ENCODE results near the gene TMCC3. TPM values are rescaled to one million over a fixed set of nuclear protein-coding genes. Genes with fewer than 3 reads are reported as not detected.

The TMCC3 gene
- total RNA-seq, 1 experiment from 2014 or later = 1.9 TPM

DNA sequence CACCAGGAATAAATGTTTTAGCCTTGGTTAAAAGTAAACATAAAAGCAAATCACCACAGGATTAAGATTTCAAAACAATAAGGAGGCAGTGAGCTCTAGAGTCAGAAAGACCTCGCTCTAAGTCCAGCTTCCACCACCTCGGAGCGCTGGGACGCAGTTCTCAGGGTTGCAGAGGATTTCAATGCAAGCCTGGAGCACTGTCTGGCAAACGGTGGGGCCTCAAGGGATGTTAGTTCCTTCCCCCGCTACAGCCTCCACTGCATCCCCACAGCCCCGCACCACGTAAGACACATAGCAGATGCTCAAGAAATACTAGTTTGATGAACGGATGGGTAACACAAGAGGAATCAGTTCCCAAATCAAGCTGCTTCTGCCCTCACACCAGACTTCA, 39.3 kb upstream of the TMCC3 start:
- intact Hi-C loops (cut with micrococcal nuclease) = no loop called here
- Mint-ChIP-seq H3K4me1 (ENCODE audit: insufficient read depth, unreplicated experiment) (no peaks in the 10 kb centered on the region), H3K4me3 (ENCODE audit: unreplicated experiment) (no peak overlapping the region), H3K27ac (ENCODE audit: low read depth, unreplicated experiment) (no peak overlapping the region), H3K27me3 (ENCODE audit: insufficient read depth, unreplicated experiment) (no peaks in the 10 kb centered on the region), H3K36me3 (ENCODE audit: insufficient read depth, unreplicated experiment) (no peaks in the 10 kb centered on the region), H3K9me3 (ENCODE audit: unreplicated experiment) (no peaks in the 10 kb centered on the region)
- ChIA-PET CTCF (interaction anchor here (1.1 kb wide), 1 partner anchor 128 kb away, joined by 4 read pairs; no protein-coding TSS in a partner anchor), POLR2A (interaction anchor here (0.6 to 1.0 kb wide), 4 partner anchors 13 to 228 kb away, joined by 3 to 6 read pairs (median 3); no protein-coding TSS in a partner anchor)
- DNase-seq (ENCODE audit: unreplicated experiment) = no peak
- no TSS peak for BruUV-seq (replicated peaks)
- TF ChIP-seq, protein P1, sequence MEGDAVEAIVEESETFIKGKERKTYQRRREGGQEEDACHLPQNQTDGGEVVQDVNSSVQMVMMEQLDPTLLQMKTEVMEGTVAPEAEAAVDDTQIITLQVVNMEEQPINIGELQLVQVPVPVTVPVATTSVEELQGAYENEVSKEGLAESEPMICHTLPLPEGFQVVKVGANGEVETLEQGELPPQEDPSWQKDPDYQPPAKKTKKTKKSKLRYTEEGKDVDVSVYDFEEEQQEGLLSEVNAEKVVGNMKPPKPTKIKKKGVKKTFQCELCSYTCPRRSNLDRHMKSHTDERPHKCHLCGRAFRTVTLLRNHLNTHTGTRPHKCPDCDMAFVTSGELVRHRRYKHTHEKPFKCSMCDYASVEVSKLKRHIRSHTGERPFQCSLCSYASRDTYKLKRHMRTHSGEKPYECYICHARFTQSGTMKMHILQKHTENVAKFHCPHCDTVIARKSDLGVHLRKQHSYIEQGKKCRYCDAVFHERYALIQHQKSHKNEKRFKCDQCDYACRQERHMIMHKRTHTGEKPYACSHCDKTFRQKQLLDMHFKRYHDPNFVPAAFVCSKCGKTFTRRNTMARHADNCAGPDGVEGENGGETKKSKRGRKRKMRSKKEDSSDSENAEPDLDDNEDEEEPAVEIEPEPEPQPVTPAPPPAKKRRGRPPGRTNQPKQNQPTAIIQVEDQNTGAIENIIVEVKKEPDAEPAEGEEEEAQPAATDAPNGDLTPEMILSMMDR (IDR thresholded peaks at IDR 0.05; ENCODE audit: unreplicated experiment) = no peak

GRCh38 chr12:94689002-94689645, 38.8 kb upstream of the TMCC3 start:
- Mint-ChIP-seq H3K4me1 (ENCODE audit: insufficient read depth, unreplicated experiment) (no peaks in the 10 kb centered on the region), H3K4me3 (ENCODE audit: unreplicated experiment) (no peak overlapping the region), H3K27ac (ENCODE audit: low read depth, unreplicated experiment) (no peak overlapping the region), H3K27me3 (ENCODE audit: insufficient read depth, unreplicated experiment) (no peaks in the 10 kb centered on the region), H3K36me3 (ENCODE audit: insufficient read depth, unreplicated experiment) (no peaks in the 10 kb centered on the region), H3K9me3 (ENCODE audit: unreplicated experiment) (no peaks in the 10 kb centered on the region)
- ChIA-PET POLR2A (interaction anchor here (0.6 to 1.0 kb wide), 4 partner anchors 13 to 227 kb away, joined by 3 to 6 read pairs (median 3); no protein-coding TSS in a partner anchor), CTCF (interaction anchor here (1.1 kb wide), 1 partner anchor 127 kb away, joined by 4 read pairs; no protein-coding TSS in a partner anchor)
- intact Hi-C loops (cut with micrococcal nuclease) = no loop called here
- no TSS peak for BruUV-seq (replicated peaks)
- peak; percentile 22 for DNase-seq (ENCODE audit: unreplicated experiment)
- TF ChIP-seq, protein P1 (IDR thresholded peaks at IDR 0.05; ENCODE audit: unreplicated experiment) = no peak

GRCh38 chr12:94687891-94688290, 37.5 kb upstream of the TMCC3 start:
- BruUV-seq (replicated peaks) = no TSS peak
- no peaks in the 10 kb centered on the region for H3K9me3 Mint-ChIP-seq (ENCODE audit: unreplicated experiment)
- CTCF ChIA-PET = no interaction called here
- POLR2A ChIA-PET = no interaction called here
- no peaks in the 10 kb centered on the region for H3K27me3 Mint-ChIP-seq (ENCODE audit: insufficient read depth, unreplicated experiment)
- intact Hi-C loops (cut with micrococcal nuclease) = no loop called here
- TF ChIP-seq, protein P1 (IDR thresholded peaks at IDR 0.05; ENCODE audit: unreplicated experiment) = no peak
- no peak overlapping the region for H3K27ac Mint-ChIP-seq (ENCODE audit: low read depth, unreplicated experiment)
- no peaks in the 10 kb centered on the region for H3K4me1 Mint-ChIP-seq (ENCODE audit: insufficient read depth, unreplicated experiment)
- DNase-seq (ENCODE audit: unreplicated experiment) = no peak
- H3K4me3 Mint-ChIP-seq (ENCODE audit: unreplicated experiment) = no peak overlapping the region
- H3K36me3 Mint-ChIP-seq (ENCODE audit: insufficient read depth, unreplicated experiment) = no peaks in the 10 kb centered on the region

- no peaks in the 10 kb centered on the region for H3K36me3 Mint-ChIP-seq (ENCODE audit: insufficient read depth, unreplicated experiment)
- no peaks in the 10 kb centered on the region for H3K27me3 Mint-ChIP-seq (ENCODE audit: insufficient read depth, unreplicated experiment)
- BruUV-seq (replicated peaks) = no TSS peak
- no peak for DNase-seq (ENCODE audit: unreplicated experiment)
- intact Hi-C loops (cut with micrococcal nuclease) = no loop called here
- H3K4me1 Mint-ChIP-seq (ENCODE audit: insufficient read depth, unreplicated experiment) = no peaks in the 10 kb centered on the region
- CTCF ChIA-PET = no interaction called here
- no peaks in the 10 kb centered on the region for H3K9me3 Mint-ChIP-seq (ENCODE audit: unreplicated experiment)
- no peak overlapping the region for H3K4me3 Mint-ChIP-seq (ENCODE audit: unreplicated experiment)
- TF ChIP-seq, protein P1 (IDR thresholded peaks at IDR 0.05; ENCODE audit: unreplicated experiment) = no peak
- POLR2A ChIA-PET = no interaction called here
- H3K27ac Mint-ChIP-seq (ENCODE audit: low read depth, unreplicated experiment) = no peak overlapping the region
Measured at GRCh38 chr12:94686834-94687628, 36.7 kb upstream of the TMCC3 start.

Measured in MCF 10A (cell line).